Cardiac muscle cell (in vitro differentiated cells and primary cell): ENCODE data around the gene FSD2. TPM values are rescaled to one million over a fixed set of nuclear protein-coding genes. Genes with fewer than 3 reads are reported as not detected.

Source experiments
- DNase-seq, 2 donors: peaks; one replicate each; pipeline versions ENCODE4 v3.0.0 to v3.0.0-alpha.2; 2010 to 2017; ENCODE audit warnings: low read depth in 1 of 2, low spot score in 1 of 2
- H3K27ac ChIP-seq: fragments of 200-600 bp; sonication (generic); 2 replicates; pipeline ENCODE4 v1.5.1; 2016
- H3K27me3 ChIP-seq: fragments of 200-600 bp; sonication (generic); 2 replicates; pipeline ENCODE4 v1.6.0; 2016; ENCODE audit warnings: control low read depth
- H3K36me3 ChIP-seq: fragments of 200-600 bp; sonication (generic); 2 replicates; pipeline ENCODE4 v1.5.1; 2016; ENCODE audit warnings: control low read depth
- H3K4me1 ChIP-seq: fragments of 200-600 bp; sonication (generic); 2 replicates; pipeline ENCODE4 v1.8.1; 2017; ENCODE audit warnings: low read depth, mild to moderate bottlenecking, mixed run types
- H3K4me3 ChIP-seq: fragments of 200-600 bp; sonication (generic); 2 replicates; pipeline ENCODE4 v1.5.1; 2016; ENCODE audit warnings: mild to moderate bottlenecking
- H3K9me3 ChIP-seq: fragments of 200-600 bp; sonication (generic); 2 replicates; pipeline ENCODE4 v1.5.1; 2017; ENCODE audit warnings: low read depth, mild to moderate bottlenecking, control low read depth
- polyA plus RNA-seq: library from polyadenylated mRNA; unstranded; fragments of >200 nt; fragmentation: Nextera tagmentation; extraction: Ambion mirVana; gene quantifications from 2 replicates; pipeline ENCODE4 v1.2.1, GENCODE V29; 2016
- total RNA-seq: library from RNA; depleted of rRNA; stranded (reverse); fragments of >200 nt; gene quantifications from 2 replicates; pipeline ENCODE4 v1.2.3, GENCODE V29; 2016
- TF ChIP-seq, protein P1 (sequence below): IDR thresholded peaks from 2 replicates; pipeline ENCODE4 v1.5.1; 2012; ENCODE audit warnings: low read depth, mild to moderate bottlenecking, low read length

Gene FSD2
- total and polyA plus RNA-seq, 2 experiments from 2014 or later = 14.9 to 44.9 TPM

DNA sequence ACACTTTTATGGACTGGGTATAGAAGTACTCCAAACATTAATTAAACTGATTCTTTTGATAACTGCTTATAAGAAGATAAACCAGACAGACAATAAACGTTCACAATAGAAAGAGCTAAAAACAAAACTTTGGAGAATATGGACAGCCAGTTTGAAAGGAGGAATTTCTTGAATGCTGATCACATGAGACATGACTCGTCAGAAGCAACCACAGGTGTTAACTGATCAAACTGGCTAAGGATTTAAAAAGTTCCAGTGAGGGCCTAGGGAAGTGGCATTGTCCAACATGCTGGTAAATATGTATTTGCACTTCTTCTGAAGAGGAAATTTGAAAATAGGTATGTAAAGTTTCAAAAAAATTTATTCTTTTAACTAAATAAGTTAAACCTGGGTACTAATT is 66.8 kb downstream of the FSD2 start:
- Histone ChIP-seq H3K36me3 (no peaks in the 10 kb centered on the region), H3K9me3 (no peaks in the 10 kb centered on the region), H3K4me1 (no peaks in the 10 kb centered on the region), H3K27me3 (no peaks in the 10 kb centered on the region), H3K4me3 (no peak overlapping the region), H3K27ac (no peak overlapping the region)
- no peak for DNase-seq
- TF ChIP-seq, protein P1, sequence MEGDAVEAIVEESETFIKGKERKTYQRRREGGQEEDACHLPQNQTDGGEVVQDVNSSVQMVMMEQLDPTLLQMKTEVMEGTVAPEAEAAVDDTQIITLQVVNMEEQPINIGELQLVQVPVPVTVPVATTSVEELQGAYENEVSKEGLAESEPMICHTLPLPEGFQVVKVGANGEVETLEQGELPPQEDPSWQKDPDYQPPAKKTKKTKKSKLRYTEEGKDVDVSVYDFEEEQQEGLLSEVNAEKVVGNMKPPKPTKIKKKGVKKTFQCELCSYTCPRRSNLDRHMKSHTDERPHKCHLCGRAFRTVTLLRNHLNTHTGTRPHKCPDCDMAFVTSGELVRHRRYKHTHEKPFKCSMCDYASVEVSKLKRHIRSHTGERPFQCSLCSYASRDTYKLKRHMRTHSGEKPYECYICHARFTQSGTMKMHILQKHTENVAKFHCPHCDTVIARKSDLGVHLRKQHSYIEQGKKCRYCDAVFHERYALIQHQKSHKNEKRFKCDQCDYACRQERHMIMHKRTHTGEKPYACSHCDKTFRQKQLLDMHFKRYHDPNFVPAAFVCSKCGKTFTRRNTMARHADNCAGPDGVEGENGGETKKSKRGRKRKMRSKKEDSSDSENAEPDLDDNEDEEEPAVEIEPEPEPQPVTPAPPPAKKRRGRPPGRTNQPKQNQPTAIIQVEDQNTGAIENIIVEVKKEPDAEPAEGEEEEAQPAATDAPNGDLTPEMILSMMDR = no peak

- no peaks in the 10 kb centered on the region for H3K27me3 ChIP-seq
- no peak overlapping the region for H3K27ac ChIP-seq
Observed at GRCh38 chr15:82737975-82738374, 67.9 kb downstream of the FSD2 start.

GRCh38 chr15:82731527-82731926 is 74.3 kb downstream of the FSD2 start:
- no peak overlapping the region for H3K4me3 ChIP-seq
- TF ChIP-seq, protein P1 = no peak
- no peaks in the 10 kb centered on the region for H3K9me3 ChIP-seq
- H3K36me3 ChIP-seq = no peaks in the 10 kb centered on the region
- H3K4me1 ChIP-seq = no peaks in the 10 kb centered on the region
- H3K27me3 ChIP-seq = no peaks in the 10 kb centered on the region
- DNase-seq = no peak
- H3K27ac ChIP-seq = no peak overlapping the region

More at GRCh38 chr15:82737975-82738374, 67.9 kb downstream of the FSD2 start:
- TF ChIP-seq, protein P1 = no peak
- no peak for DNase-seq
- Histone ChIP-seq H3K4me1 (no peaks in the 10 kb centered on the region), H3K36me3 (no peaks in the 10 kb centered on the region), H3K4me3 (no peak overlapping the region), H3K9me3 (no peaks in the 10 kb centered on the region)

DNA sequence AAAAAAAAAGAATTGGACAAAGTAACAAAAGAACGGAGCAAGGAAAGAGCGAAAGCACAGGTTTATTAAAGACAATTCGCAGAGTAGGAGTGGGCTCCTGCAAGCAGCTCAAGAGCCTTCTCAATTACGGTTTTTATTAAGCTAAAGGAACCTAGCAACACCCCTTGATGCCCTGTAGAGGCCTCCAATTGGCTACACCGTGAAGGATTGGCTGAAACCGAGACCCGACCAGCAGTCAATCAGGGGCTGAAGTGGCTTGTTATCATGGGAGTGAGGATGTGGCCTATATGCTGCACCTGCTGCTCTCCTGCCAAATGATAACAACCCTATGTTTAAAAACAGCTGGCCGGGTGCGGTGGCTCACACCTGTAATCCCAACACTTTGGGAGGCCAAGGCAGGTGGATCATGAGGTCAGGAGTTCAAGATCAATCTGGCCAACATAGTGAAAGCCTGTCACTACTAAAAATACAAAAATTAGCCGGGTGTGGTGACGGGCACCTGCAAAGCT is 75.8 kb downstream of the FSD2 start:
- Histone ChIP-seq H3K4me1 (no peaks in the 10 kb centered on the region), H3K27ac (no peak overlapping the region), H3K4me3 (no peak overlapping the region), H3K27me3 (no peaks in the 10 kb centered on the region), H3K36me3 (no peaks in the 10 kb centered on the region), H3K9me3 (no peaks in the 10 kb centered on the region)
- DNase-seq = no peak
- TF ChIP-seq, protein P1 = no peak

DNA sequence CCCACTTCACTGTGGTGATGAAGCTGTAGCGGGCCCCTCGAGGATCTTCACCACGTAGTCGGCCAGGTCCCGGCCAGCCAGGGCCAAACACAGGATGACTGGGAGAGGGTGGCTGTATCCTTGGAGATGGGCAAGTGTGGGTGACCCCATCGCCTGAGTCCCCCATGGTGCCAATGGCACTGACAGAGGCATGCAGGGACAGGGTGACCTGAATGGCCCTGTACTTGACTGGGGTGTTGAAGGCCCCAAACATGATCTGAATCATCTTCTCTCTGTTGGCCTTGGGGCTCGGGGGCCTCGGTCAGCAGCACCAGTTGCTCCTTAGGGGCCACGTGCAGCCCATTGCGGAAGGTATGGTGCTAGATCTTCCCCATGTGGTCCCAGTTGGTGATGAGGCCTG is 79.1 kb downstream of the FSD2 start:
- Histone ChIP-seq H3K4me1 (no peaks in the 10 kb centered on the region), H3K36me3 (no peaks in the 10 kb centered on the region), H3K27ac (no peak overlapping the region), H3K9me3 (no peaks in the 10 kb centered on the region), H3K4me3 (no peak overlapping the region), H3K27me3 (no peaks in the 10 kb centered on the region)
- DNase-seq = no peak
- TF ChIP-seq, protein P1 = no peak

DNA sequence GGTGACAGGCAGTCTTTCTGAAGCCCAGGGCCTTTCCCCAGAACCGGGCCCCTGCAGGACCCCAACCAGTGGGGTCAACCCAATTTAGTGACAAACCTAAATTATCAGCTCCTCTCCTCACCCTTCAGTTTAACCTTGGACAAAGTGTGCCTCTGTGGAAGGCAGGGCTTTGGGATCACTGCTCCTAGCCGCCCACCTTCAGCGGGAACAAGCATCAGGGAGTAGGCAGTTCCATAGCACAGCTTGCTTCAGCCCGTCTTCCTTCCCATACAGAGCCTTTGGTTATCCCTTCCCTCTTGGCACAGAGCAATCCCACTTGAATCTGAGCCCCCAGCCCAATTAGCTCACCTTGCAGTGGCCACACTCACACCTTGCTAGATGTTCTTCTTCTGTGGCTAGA is 90.9 kb downstream of the FSD2 start:
- Histone ChIP-seq H3K4me3 (no peak overlapping the region), H3K36me3 (no peaks in the 10 kb centered on the region), H3K4me1 (no peaks in the 10 kb centered on the region), H3K27me3 (no peaks in the 10 kb centered on the region), H3K27ac (no peak overlapping the region), H3K9me3 (no peaks in the 10 kb centered on the region)
- TF ChIP-seq, protein P1 = no peak
- no peak for DNase-seq
